Liver (tissue), 9 donors: ENCODE data around the gene CLMN. TPM values are rescaled to one million over a fixed set of nuclear protein-coding genes. Genes with fewer than 3 reads are reported as not detected.

Source experiments
- DNase-seq: peaks from one replicate; pipeline ENCODE4 v3.0.0-alpha.2; 2017; ENCODE audit warnings: low spot score
- H3K27ac ChIP-seq, 2 donors: one replicate each; pipeline ENCODE4 v1.7.0; 2013; ENCODE audit warnings: inconsistent platforms in 2 of 2, low read length in 2 of 2, control low read depth in 1 of 2, low read depth in 1 of 2, mild to moderate bottlenecking in 1 of 2
- H3K27me3 ChIP-seq, 4 donors: one replicate each; pipeline versions ENCODE4 v1.6.1 to v1.7.0; 2013; ENCODE audit warnings: low read length in 3 of 4, inconsistent platforms in 1 of 4, mild to moderate bottlenecking in 1 of 4, moderate library complexity in 1 of 4; ENCODE audit not compliant: control insufficient read depth in 4 of 4, insufficient read depth in 4 of 4
- H3K36me3 ChIP-seq, 4 donors: one replicate each; pipeline versions ENCODE4 v1.6.1 to v1.7.0; 2013; ENCODE audit warnings: low read length in 3 of 4, mild to moderate bottlenecking in 3 of 4, low read depth in 1 of 4, moderate library complexity in 1 of 4; ENCODE audit not compliant: control insufficient read depth in 4 of 4, insufficient read depth in 3 of 4
- H3K4me1 ChIP-seq, 4 donors: one replicate each; pipeline versions ENCODE4 v1.6.1 to v1.7.0; 2013; ENCODE audit warnings: low read length in 3 of 4, mild to moderate bottlenecking in 3 of 4, moderate library complexity in 1 of 4; ENCODE audit not compliant: control insufficient read depth in 4 of 4, insufficient read depth in 4 of 4
- H3K4me3 ChIP-seq, 3 donors: one replicate each; pipeline versions ENCODE4 v1.6.1 to v1.7.0; 2013; ENCODE audit warnings: low read length in 3 of 3, control low read depth in 1 of 3, low read depth in 1 of 3, mild to moderate bottlenecking in 1 of 3
- H3K9ac ChIP-seq, 2 donors: one replicate each; pipeline ENCODE4 v1.7.0; 2013; ENCODE audit warnings: low read length in 2 of 2, mild to moderate bottlenecking in 2 of 2, moderate library complexity in 2 of 2, control low read depth in 1 of 2, low read depth in 1 of 2
- H3K9me3 ChIP-seq, 4 donors: one replicate each; pipeline versions ENCODE4 v1.6.1 to v1.7.0; 2013; ENCODE audit warnings: low read length in 3 of 4; ENCODE audit not compliant: control insufficient read depth in 4 of 4
- ATF3 ChIP-seq: IDR thresholded peaks from 2 replicates; pipeline ENCODE4 v1.6.1; 2016; ENCODE audit warnings: antibody characterized with exemption
- EGR1 ChIP-seq, 2 donors: IDR thresholded peaks; 2 replicates each; pipeline ENCODE4 v1.6.1; 2016 to 2018; ENCODE audit warnings: antibody characterized with exemption in 2 of 2, low read depth in 2 of 2
- GABPA ChIP-seq, 2 donors: IDR thresholded peaks in 1 of 2; conservative IDR thresholded peaks in 1 of 2; 2 replicates each; pipeline ENCODE4 v1.6.1; 2016; ENCODE audit warnings: antibody characterized with exemption in 2 of 2, mild to moderate bottlenecking in 1 of 2, moderate library complexity in 1 of 2
- HNF4A ChIP-seq, 2 donors: conservative IDR thresholded peaks; 2 replicates each; pipeline ENCODE4 v1.6.1; 2016; ENCODE audit warnings: antibody characterized with exemption in 2 of 2, mild to moderate bottlenecking in 2 of 2
- HNF4G ChIP-seq: IDR thresholded peaks from 2 replicates; pipeline ENCODE4 v1.6.1; 2016; ENCODE audit warnings: antibody characterized with exemption
- JUND ChIP-seq, 2 donors: IDR thresholded peaks; 2 replicates each; pipeline ENCODE4 v1.6.1; 2016; ENCODE audit warnings: antibody characterized with exemption in 2 of 2
- NR2F2 ChIP-seq: IDR thresholded peaks from 2 replicates; pipeline ENCODE4 v1.6.1; 2016; ENCODE audit warnings: antibody characterized with exemption
- RAD21 ChIP-seq, 2 donors: IDR thresholded peaks; 2 replicates each; pipeline ENCODE4 v1.6.1; 2016; ENCODE audit warnings: antibody characterized with exemption in 2 of 2, mild to moderate bottlenecking in 2 of 2
- REST ChIP-seq: IDR thresholded peaks from 2 replicates; pipeline ENCODE4 v1.6.1; 2016; ENCODE audit warnings: antibody characterized with exemption, mild to moderate bottlenecking
- SP1 ChIP-seq: IDR thresholded peaks from 2 replicates; pipeline ENCODE4 v1.6.1; 2018; ENCODE audit warnings: antibody characterized with exemption, mild to moderate bottlenecking
- WGBS: extraction: QIAGEN DNeasy Blood & Tissue Kit; methylation state at CpG from one replicate; pipeline ENCODE4 v1.1.7; 2013; 5-methylcytosine and 5-hydroxymethylcytosine counted together
- polyA plus RNA-seq, 2 donors: library from polyadenylated mRNA; stranded (reverse) in 1 of 2; unstranded in 1 of 2; fragments of 200-250 nt in 1 of 2; fragments of >200 nt in 1 of 2; fragmentation: Nextera tagmentation in 1 of 2; extraction: Ambion mirVana in 1 of 2; gene quantifications; one replicate each; pipeline versions ENCODE4 v1.2.1 to v1.2.3, GENCODE V29; 2013 to 2015
- total RNA-seq, 2 donors: library from RNA; depleted of rRNA; stranded (reverse); fragments of >200 nt; gene quantifications; one replicate each; pipeline ENCODE4 v1.2.3, GENCODE V29; 2014
- TF ChIP-seq, protein P1 (sequence below): IDR thresholded peaks from 2 replicates; pipeline ENCODE4 v1.6.1; 2016; ENCODE audit warnings: antibody characterized with exemption
- TF ChIP-seq, protein P2 (sequence below): fragments of 150-350 bp; IDR thresholded peaks from 2 replicates; pipeline ENCODE4 v1.5.1; 2017; ENCODE audit warnings: improper control_type of control experiment, low read depth, low read length; ENCODE audit not compliant: missing input control
- donor health status: healthy.
- donor health status: healthy.
- donor health status: healthy.
- donor health status: healthy.
- donor health status: healthy.

CLMN gene
- total and polyA plus RNA-seq, 4 donors = 6.0 to 41.1 (median 24.1) TPM

DNA sequence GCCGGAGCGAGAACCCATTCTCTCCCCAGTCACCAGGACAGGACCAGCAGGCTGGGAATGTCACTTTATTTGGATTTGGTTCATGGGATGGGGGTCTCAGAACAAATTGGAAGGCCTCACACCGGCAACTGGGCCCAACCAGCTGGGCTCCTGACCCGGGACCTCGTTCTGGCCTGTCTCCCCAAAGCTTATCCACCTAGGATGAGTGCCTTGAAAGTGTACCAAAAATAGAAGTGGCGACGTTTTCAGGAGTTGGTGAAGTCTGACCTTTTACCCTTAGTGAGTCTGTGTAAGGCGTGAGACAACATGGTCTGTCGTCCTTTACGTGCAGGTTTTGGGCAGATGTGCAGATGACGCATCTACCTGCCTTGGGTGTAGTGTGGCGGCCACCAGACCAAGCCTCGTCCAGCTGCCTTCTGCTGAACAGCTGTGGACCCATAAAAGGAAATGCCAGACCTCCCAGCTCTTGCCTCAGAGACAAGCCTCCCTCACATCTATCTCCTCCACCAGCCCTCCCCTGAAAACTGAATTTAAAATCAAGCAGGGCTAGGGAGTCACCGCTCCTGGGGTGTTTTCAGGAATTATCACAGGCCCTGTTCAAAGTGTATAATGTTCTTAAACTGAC, 36.6 kb upstream of the CLMN start:
- Histone ChIP-seq H3K27ac (no peak overlapping the region), H3K4me1 (peaks cover 0 to 3% (median under 1%) of the 10 kb centered on the region in 4 donors), H3K27me3 (no peaks in the 10 kb centered on the region), H3K9me3 (no peaks in the 10 kb centered on the region), H3K9ac (no peak overlapping the region), H3K36me3 (no peaks in the 10 kb centered on the region), H3K4me3 (no peak overlapping the region)
- WGBS = 84% methylated on average over 14 of the region's 14 CpGs
- no peak for TF ChIP-seq SP1
- no peak for TF ChIP-seq GABPA (IDR thresholded peaks at IDR 0.05 in 1 of 2, conservative IDR thresholded peaks at IDR 0.05 in 1 of 2)
- no peak for TF ChIP-seq REST
- no peak for TF ChIP-seq HNF4A (conservative IDR thresholded peaks at IDR 0.05)
- TF ChIP-seq NR2F2 = no peak
- no peak for TF ChIP-seq HNF4G
- no peak for TF ChIP-seq JUND (IDR thresholded peaks at IDR 0.05)
- TF ChIP-seq EGR1 (IDR thresholded peaks at IDR 0.05; ENCODE audit: low read depth in 2 of 2) = no peak
- TF ChIP-seq, protein P1, sequence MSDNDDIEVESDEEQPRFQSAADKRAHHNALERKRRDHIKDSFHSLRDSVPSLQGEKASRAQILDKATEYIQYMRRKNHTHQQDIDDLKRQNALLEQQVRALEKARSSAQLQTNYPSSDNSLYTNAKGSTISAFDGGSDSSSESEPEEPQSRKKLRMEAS = no peak
- no peak for DNase-seq

DNA sequence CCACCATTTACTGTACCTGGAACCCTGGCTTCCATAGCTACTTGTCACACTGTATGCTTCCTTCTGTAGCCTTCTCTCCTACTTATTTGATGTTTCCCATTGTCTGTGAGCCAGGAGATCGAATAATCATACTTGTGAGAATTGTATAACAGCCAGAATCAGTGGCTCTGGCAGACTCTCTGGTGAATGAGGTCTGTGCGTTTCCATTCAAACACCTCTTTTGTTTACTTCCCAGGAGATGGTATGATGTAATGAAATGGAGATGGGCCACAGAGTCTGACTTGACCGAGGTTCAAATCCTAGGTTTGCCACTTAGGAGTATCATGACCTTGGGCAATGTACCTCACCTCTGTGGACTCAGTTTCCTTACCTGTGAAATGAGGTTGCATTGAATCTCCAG, 35.7 kb upstream of the CLMN start:
- H3K27ac ChIP-seq = no peak overlapping the region
- TF ChIP-seq HNF4A (conservative IDR thresholded peaks at IDR 0.05) (peak in 1 of 2 donors; percentile 31), ATF3 (no peak), RAD21 (IDR thresholded peaks at IDR 0.05) (no peak), EGR1 (IDR thresholded peaks at IDR 0.05; ENCODE audit: low read depth in 2 of 2) (no peak)
- TF ChIP-seq, protein P2, sequence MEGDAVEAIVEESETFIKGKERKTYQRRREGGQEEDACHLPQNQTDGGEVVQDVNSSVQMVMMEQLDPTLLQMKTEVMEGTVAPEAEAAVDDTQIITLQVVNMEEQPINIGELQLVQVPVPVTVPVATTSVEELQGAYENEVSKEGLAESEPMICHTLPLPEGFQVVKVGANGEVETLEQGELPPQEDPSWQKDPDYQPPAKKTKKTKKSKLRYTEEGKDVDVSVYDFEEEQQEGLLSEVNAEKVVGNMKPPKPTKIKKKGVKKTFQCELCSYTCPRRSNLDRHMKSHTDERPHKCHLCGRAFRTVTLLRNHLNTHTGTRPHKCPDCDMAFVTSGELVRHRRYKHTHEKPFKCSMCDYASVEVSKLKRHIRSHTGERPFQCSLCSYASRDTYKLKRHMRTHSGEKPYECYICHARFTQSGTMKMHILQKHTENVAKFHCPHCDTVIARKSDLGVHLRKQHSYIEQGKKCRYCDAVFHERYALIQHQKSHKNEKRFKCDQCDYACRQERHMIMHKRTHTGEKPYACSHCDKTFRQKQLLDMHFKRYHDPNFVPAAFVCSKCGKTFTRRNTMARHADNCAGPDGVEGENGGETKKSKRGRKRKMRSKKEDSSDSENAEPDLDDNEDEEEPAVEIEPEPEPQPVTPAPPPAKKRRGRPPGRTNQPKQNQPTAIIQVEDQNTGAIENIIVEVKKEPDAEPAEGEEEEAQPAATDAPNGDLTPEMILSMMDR = no peak
- DNase-seq = no peak
- H3K36me3 ChIP-seq = no peaks in the 10 kb centered on the region
- no peak overlapping the region for H3K4me3 ChIP-seq
- peaks cover 0 to 3% (median 0%) of the 10 kb centered on the region in 4 donors for H3K4me1 ChIP-seq
- no peaks in the 10 kb centered on the region for H3K27me3 ChIP-seq
- H3K9ac ChIP-seq = no peak overlapping the region
- H3K9me3 ChIP-seq = no peaks in the 10 kb centered on the region
- 29% methylated on average over 3 of the region's 3 CpGs for WGBS
